Stimulated activated CD4-positive, alpha-beta T cell treated with anti-CD3 and anti-CD28 coated beads, Interleukin-4, amount 100 ng/mL, for 1 hour (primary cell): ENCODE results near the gene EGF.
"Not testable (repeated sequence)": the region's sequence is repeated elsewhere in the genome, so short reads cannot be mapped to it uniquely, and the experiment has no call there.

Experiments used
- DNase-seq: peaks from one replicate; pipeline ENCODE4 v3.0.0-alpha.2; 2020

EGF gene

GRCh38 chr4:109998867-109999584, 86.3 kb downstream of the EGF start:
- no peak for DNase-seq

- DNase-seq = no peak
Observed at GRCh38 chr4:109999585-109999912, 86.9 kb downstream of the EGF start.

DNA sequence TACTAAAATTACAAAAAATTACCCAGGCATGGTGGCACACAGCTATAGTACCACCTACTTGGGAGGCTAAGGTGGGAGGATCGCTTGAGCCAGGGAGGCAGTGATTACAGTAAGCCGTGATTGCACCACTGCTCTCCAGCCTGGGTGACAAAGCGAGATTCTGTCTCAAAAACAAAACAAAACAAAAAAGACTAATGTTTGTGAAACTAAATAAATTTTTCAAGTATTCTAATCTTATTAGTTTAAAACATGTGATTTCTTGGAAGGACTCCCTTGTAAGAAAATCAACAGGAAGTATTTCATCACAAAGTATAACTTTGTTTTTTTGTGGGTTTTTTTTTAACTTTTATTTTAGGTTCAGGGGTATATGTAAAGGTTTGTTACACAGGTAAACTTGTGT, 89.6 kb downstream of the EGF start:
- DNase-seq = no peak

GRCh38 chr4:110003401-110004187, 90.9 kb downstream of the EGF start:
- no peak for DNase-seq

DNA sequence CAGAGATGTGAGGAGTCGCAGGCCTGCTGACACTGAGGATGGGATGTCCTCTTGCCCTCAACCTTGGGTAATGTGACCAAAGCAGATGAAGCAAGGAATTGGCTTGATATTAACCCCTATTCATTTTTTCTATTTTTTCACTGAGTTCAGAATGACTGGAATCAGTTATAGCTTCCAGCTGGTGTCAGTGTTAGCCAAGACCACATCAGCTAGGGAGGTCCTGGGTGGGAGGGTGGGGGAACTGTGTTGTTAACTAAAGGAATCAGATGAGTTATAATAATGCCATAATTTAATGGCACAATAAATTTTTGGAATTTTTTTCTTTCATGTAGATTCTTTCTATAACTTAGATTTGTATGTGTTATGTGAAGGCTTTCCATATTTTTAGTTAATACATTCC, 91.9 kb downstream of the EGF start:
- no peak for DNase-seq

- no peak for DNase-seq
Observed at GRCh38 chr4:110005461-110006056, 92.9 kb downstream of the EGF start.

DNA sequence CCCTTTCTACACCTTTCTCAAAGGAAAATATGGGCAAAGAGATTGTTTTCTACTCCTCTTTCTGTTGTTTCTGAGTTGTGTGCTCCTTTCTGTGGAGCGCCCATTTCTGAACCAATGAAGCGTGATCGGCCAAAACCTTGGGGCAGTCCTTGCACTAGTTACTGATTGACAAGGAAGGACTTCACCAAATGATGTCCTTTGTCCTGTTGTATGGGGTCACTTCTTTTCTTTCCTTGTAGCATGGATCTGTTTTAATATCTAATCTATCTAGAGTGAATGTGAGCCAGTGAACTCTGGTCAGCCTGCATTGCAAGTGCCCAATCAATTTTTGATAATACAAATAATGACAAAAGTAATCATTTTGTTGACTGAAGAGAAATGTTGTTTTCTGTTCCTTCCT, 94.5 kb downstream of the EGF start:
- no peak for DNase-seq

DNA sequence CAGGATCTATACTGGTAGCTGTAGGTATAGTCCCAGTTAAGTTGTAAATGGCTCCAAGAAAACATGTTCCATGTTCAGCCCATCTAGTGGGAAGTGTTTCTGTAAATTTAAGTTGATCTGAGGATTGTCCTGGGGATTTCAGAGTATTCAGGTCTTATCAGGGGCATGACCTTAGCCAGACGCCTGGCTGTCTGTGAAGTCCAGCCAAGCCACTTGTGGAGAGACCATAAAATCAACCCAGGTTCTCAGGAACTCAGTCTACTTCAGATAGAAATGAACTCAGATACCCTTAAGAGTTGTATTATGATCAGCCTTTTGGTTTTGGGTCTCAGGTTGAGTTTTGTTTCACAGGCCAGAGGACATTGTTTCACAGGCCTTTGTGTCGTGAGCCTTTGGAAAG, 95.9 kb downstream of the EGF start:
- DNase-seq = no peak

DNA sequence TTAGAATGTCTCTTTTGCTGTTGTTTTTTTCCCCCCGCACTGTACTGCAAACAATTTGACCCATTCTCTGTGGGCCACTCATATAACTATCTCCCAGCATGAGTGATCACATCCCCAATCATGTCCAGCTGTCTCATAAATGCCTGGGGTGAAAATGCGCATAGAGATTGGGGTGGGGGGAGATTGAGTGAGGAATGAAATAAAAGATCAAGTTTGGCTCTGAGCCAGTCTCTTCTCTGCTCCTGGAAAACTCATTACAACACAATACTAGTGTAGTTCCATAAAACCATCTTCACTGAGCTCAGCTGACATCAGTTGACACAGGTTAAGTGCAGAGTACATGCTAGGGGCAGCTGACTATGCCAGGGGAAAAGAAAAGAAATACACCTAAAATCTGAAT, 96.9 kb downstream of the EGF start:
- no peak for DNase-seq

DNA sequence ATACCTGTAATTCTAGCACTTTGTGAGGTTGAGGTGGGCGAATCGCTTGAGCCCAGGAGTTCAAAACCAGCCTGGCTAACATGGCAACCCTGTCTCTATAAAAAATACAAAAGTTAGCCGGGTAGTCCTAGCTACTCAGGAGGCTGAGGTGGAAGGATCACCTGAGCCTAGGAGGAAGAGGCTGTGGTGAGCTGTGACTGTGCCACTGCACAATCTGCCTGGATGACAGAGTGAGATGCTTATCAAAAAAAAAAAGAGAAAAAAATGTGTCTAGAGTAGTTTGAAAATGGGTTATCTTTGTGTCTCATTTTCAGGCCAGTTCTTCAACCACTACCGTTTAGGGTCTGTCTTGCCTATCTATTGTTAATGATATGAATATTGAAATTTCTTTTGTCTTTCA, 98.1 kb downstream of the EGF start:
- no peak for DNase-seq

DNA sequence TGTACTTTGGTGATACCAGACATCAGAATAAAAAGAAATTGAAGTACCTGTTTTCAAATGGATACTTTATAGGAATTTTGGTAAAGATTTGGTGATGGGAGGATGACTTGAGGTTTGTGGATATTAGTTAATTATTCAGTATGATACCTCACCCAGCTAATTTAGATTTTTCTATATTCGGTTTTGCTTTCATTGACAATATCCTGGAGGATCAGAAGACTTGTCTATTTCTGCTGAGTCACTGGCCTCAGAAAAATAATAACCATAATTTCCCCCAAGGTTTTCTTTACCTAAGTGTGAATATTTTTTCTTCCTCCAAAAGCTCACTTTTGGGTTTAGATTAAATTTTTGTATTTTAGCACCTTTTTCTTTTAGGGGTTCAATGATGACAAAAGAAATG, 100.2 kb downstream of the EGF start:
- DNase-seq = no peak

DNA sequence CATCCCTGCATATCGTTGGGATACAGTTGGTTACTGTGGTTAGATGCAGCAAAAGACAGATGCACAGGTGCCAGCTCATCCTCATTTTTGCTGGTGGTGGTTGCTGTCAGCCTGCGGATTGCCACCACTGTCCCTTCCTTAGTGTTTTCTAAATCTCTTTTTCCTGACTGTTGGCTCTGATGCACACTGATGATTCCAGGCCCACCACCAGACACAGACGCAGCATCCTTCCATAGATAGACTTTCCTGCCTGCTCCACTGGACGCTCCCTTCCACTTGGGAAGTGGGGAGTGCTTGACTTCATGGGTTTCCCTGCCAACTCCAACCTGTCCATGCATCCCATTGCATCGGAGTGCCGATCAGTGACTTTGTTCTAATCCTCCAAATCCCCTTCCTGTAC, 101.5 kb downstream of the EGF start:
- no peak for DNase-seq

DNA sequence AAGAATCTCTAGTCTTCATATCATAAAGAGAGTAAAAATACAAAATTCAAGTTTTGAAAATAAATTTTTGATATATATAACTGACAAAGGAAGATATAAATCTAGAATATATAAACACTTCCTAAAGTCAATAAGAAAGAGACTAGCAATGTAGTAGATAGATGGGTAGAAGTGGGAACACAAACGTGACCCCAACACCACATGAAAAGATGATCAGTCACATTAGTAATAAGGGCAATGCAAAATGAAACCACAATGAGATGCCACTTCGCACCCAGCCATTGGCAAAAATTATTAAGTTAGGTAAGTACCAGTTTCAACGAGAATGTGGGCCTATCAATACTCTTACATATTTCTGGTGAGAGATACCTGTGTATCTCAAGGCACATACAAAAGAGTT, 106.5 kb downstream of the EGF start:
- DNase-seq = no peak

DNA sequence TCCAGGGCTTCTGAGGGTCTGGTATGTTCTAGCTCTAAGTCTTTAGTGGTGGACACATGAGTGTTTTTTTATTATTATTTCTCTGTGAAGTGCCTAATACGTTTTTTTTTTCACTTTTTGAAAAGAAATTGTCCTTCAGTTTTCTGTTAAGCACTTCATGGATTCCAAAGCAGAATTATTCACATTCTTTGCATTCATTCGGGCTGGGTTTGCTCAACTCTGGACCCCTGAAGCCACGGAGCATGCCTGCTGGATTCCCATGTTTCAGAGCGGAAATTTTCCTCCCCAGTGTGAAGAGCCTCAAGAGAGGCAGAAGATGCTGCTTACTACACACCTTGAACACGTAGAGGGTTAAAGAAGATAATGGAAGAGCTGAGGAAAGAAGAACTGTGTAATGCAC, 107.5 kb downstream of the EGF start:
- no peak for DNase-seq

DNA sequence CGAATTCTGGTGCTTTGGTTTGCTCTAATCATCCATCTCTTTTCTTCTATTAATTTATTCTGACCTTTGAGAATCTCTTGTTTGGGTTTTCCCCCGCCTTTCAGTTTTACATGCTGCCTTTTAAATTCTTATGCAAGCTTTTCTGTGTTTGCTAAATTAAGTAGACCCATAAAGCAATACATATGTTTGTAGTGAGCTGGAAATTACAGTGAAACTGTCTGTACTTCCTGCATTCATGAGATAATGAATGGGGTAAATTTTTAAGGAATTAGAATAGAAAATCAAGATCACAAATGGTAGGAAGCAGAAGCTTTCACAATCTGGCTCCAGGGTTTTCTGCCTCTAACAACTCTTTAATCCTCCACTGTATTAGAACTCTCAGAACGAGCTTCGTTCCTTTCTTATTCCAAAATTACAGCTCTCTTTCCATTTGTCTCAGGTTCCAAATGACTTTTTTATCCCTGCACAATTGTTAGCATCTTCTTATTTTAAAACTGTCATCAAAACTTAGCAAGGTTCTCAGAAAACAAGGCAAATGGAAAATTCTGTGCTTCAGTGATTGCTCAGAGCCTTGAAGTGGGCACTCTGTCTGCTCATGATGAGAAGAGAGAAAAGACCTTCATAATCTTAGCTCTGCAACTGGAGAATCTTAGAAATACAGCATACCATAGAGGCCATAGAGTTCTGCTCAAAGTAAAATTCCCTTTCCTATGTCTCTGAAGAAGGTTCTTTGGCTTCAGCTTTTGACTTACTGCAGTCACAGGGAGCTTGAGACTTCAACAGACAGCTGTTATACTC, 108.2 kb downstream of the EGF start:
- no peak for DNase-seq

- no peak for DNase-seq
Observed at GRCh38 chr4:110022457-110022856, 109.8 kb downstream of the EGF start.

DNA sequence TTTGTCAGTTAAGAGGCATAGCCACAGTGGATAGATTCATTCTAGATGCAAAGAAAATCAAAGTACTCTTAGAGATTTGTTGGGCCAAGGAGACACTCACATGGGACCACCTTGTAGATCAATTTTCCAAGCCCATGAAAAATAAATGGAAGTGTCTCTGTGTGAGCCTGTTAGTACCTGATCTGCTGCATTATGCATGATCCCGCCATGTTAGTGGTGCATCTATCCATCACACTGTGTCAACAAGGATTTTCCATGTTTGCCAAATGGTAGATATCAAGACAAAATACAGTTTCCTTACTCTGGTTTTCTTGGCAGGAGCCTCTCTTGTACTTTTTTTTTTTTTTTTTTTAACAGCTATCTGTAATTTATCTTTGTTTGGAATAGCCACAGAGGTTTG, 112.4 kb downstream of the EGF start:
- no peak for DNase-seq

GRCh38 chr4:110025718-110026117, 113.0 kb downstream of the EGF start:
- DNase-seq = no peak

GRCh38 chr4:110032603-110033002, 119.9 kb downstream of the EGF start:
- no peak for DNase-seq

DNA sequence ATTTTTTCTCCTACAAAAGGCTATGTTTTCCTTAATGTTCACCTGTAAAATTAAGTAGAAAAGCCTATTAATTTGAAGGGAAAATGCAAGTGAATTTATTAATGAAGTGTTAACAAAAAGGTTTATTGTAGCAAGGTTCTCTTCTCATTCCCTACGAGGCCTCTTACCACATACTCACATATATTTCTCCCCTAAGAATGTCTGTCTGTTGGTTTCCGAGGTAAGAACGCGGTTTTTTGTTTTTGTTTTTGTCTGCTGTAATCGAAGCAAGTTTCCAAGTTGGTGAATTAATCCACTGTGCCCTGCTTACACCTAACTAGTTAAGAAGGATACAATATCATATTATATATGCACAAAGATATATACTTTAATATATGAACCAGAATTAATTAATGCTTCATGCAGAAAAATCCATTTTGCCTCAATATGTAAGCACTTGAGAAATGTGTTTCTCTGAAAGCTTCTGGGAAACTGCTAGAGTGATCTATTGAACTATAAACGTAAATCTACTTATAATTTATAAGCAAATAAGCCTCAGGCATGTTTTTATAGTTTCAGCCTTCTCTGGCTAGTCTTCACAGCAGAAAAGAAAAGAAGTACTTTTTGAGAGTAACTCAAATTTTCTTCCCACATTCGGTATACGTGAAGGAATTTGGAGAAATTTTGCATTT, 120.8 kb downstream of the EGF start:
- no peak for DNase-seq

DNA sequence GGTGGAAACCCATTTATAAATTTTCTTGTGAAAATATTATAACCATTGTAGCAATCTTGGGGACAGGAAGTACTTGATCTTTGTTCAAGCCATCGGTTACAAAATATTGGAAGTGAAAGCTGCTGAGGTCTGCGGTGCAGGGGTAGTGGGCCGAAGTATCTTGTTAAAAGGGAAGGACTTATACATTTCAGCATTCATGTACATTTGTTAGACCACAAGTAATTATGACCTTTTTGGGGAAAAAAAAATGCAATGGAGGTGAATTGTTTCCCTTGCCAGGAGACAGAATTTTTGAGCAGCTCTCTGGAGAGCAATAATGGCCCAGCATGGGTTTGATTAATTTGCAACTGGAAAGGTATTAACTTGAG, 121.3 kb downstream of the EGF start:
- DNase-seq = no peak

GRCh38 chr4:110039164-110039563, 126.5 kb downstream of the EGF start:
- not testable (repeated sequence) for DNase-seq

DNA sequence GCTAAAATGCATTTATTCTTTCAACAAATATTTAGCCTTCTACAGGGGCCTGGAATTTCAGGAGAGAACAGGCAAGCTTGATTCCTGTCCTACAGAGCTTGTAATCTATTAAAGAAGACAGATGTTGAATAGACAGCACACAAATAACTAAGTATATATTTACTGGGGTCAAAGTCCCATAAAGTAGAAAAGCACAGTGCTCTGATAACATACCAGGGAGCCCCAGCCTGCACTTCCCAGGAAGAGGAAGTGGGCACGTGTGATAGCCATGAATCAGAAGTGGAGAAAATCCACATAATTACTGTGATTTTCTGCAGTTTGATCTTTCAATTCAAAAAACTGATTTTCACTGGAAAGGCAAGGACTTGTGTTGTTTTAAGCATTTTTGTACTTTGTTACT, 129.1 kb downstream of the EGF start:
- no peak for DNase-seq
